ENCODE data around the gene TRIM24. TPM values are rescaled to one million over a fixed set of nuclear protein-coding genes. Genes with fewer than 3 reads are reported as not detected.

Gene TRIM24
- polyA plus RNA-seq, 3 donors, result 3.5 to 8.9 (median 6.0) TPM

GRCh38 chr7:138546829-138547228, 86.8 kb downstream of the TRIM24 start:
- TF ChIP-seq CTCF (IDR thresholded peaks at IDR 0.05), result no peak
- Histone ChIP-seq H3K36me3 (replicated peaks in 1 of 2; ENCODE audit: control insufficient read depth in 1 of 2, insufficient read depth in 2 of 2, low read length in 2 of 2) (peaks cover 47 to 95% of the 10 kb centered on the region in 2 donors), H2AFZ (ENCODE audit: insufficient read depth, low read depth, low read length, poor library complexity, severe bottlenecking) (no peak overlapping the region), H3K4me2 (replicated peaks; ENCODE audit: extremely low read depth, low read length, poor library complexity, severe bottlenecking) (no peak overlapping the region), H3K79me2 (ENCODE audit: insufficient read depth, low read length) (peaks cover 12% of the 10 kb centered on the region), H4K20me1 (ENCODE audit: insufficient read depth, low read length) (no peaks in the 10 kb centered on the region), H3K4me3 (replicated peaks in 1 of 3; ENCODE audit: low read depth in 2 of 3, low read length in 3 of 3) (no peak overlapping the region), H3K27me3 (ENCODE audit: control insufficient read depth in 2 of 2, insufficient read depth in 2 of 2, low read length in 2 of 2) (no peaks in the 10 kb centered on the region), H3K4me1 (ENCODE audit: control insufficient read depth in 1 of 2, insufficient read depth in 2 of 2, low read length in 2 of 2) (no peaks in the 10 kb centered on the region), H3K27ac (ENCODE audit: low read depth in 1 of 2, low read length in 2 of 2) (no peak overlapping the region), H3K9ac (ENCODE audit: insufficient read depth, low read length, poor library complexity, severe bottlenecking) (no peak overlapping the region), H3K9me3 (replicated peaks in 1 of 2; ENCODE audit: control insufficient read depth in 1 of 2, insufficient read depth in 1 of 2, low read length in 2 of 2) (peaks cover 1 to 11% of the 10 kb centered on the region in 2 donors)
- Mint-ChIP-seq H3K27me3 (ENCODE audit: low read depth in 3 of 3) (no peaks in the 10 kb centered on the region), H3K4me3 (no peak overlapping the region), H3K9me3 (peaks cover 5 to 28% (median 13%) of the 10 kb centered on the region in 7 donors), H3K27ac (no peak overlapping the region), H3K36me3 (peaks cover 76 to 83% of the 10 kb centered on the region in 2 donors), H3K4me1 (no peaks in the 10 kb centered on the region)
- WGBS (ENCODE audit: insufficient coverage), result no CpG with 5 or more reads among the region's 2 CpGs
- DNase-seq, result no peak
- intact Hi-C loops (cut with micrococcal nuclease), result no loop called here

GRCh38 chr7:138549082-138549481, 89.0 kb downstream of the TRIM24 start:
- Histone ChIP-seq H3K9me3 (replicated peaks in 1 of 2; ENCODE audit: control insufficient read depth in 1 of 2, insufficient read depth in 1 of 2, low read length in 2 of 2) (peaks cover 17 to 24% of the 10 kb centered on the region in 2 donors), H3K27ac (ENCODE audit: low read depth in 1 of 2, low read length in 2 of 2) (no peak overlapping the region), H3K79me2 (ENCODE audit: insufficient read depth, low read length) (peaks cover 6% of the 10 kb centered on the region), H3K27me3 (ENCODE audit: control insufficient read depth in 2 of 2, insufficient read depth in 2 of 2, low read length in 2 of 2) (no peaks in the 10 kb centered on the region), H3K4me3 (replicated peaks in 1 of 3; ENCODE audit: low read depth in 2 of 3, low read length in 3 of 3) (no peak overlapping the region), H4K20me1 (ENCODE audit: insufficient read depth, low read length) (no peaks in the 10 kb centered on the region), H3K9ac (ENCODE audit: insufficient read depth, low read length, poor library complexity, severe bottlenecking) (no peak overlapping the region), H3K36me3 (replicated peaks in 1 of 2; ENCODE audit: control insufficient read depth in 1 of 2, insufficient read depth in 2 of 2, low read length in 2 of 2) (peaks cover 65 to 97% of the 10 kb centered on the region in 2 donors), H3K4me1 (ENCODE audit: control insufficient read depth in 1 of 2, insufficient read depth in 2 of 2, low read length in 2 of 2) (no peaks in the 10 kb centered on the region), H3K4me2 (replicated peaks; ENCODE audit: extremely low read depth, low read length, poor library complexity, severe bottlenecking) (no peak overlapping the region), H2AFZ (ENCODE audit: insufficient read depth, low read depth, low read length, poor library complexity, severe bottlenecking) (no peak overlapping the region)
- DNase-seq, result no peak
- intact Hi-C loops (cut with micrococcal nuclease), result no loop called here
- Mint-ChIP-seq H3K4me3 (no peak overlapping the region), H3K9me3 (peaks cover 12 to 28% (median 25%) of the 10 kb centered on the region in 7 donors), H3K4me1 (no peaks in the 10 kb centered on the region), H3K36me3 (peaks cover 78 to 89% of the 10 kb centered on the region in 2 donors), H3K27me3 (ENCODE audit: low read depth in 3 of 3) (no peaks in the 10 kb centered on the region), H3K27ac (peak overlapping the region in 1 of 7 donors; percentile 58)
- WGBS (ENCODE audit: insufficient coverage), result 100% methylated on average over 1 of the region's 1 CpG
- no peak for TF ChIP-seq CTCF (IDR thresholded peaks at IDR 0.05)

Measured in CD14-positive monocyte (primary cell).